Testis (tissue), 3 donors: ENCODE data around the gene ELOVL1. TPM values are rescaled to one million over a fixed set of nuclear protein-coding genes. Genes with fewer than 3 reads are reported as not detected.

Experiments used
- DNase-seq: peaks from one replicate; pipeline ENCODE4 v3.0.0-alpha.2; 2019
- H3K27ac ChIP-seq, 2 donors: fragments of 200-600 bp; sonication (generic); one replicate each; pipeline ENCODE4 v1.5.1; 2019
- H3K27me3 ChIP-seq: fragments of 200-600 bp; sonication (generic); one replicate; pipeline ENCODE4 v1.5.1; 2019
- H3K36me3 ChIP-seq: fragments of 200-600 bp; sonication (generic); one replicate; pipeline ENCODE4 v1.5.1; 2017; ENCODE audit warnings: low read depth; ENCODE audit errors: missing control alignments
- H3K4me1 ChIP-seq: fragments of 200-600 bp; sonication (generic); one replicate; pipeline ENCODE4 v1.5.1; 2019
- H3K4me3 ChIP-seq, 2 donors: fragments of 200-600 bp; sonication (generic); one replicate each; pipeline ENCODE4 v1.5.1; 2017 to 2019
- H3K9me3 ChIP-seq: fragments of 200-600 bp; sonication (generic); one replicate; pipeline ENCODE4 v1.5.1; 2017
- POLR2A ChIP-seq: fragments of 450-650 bp; IDR thresholded peaks from one replicate; pipeline ENCODE4 v1.6.1; 2017; ENCODE audit warnings: antibody characterized with exemption, mild to moderate bottlenecking, moderate library complexity
- WGBS, 2 donors: methylation state at CpG; one replicate each; pipeline ENCODE4 v1.1.5; 2018; 5-methylcytosine and 5-hydroxymethylcytosine counted together
- intact Hi-C: fragments of 100-400 bp; cut with DNase I; formaldehyde crosslinking; loops from one replicate; pipeline ENCODE4 v1.15.1; 2023; ENCODE audit warnings: low total_unique reads
- polyA plus RNA-seq: library from polyadenylated mRNA; stranded (reverse); fragments of 350-450 nt; fragmentation: Illumina TruSeq; extraction: RNeasy Lipid Tissue Mini Kit (QIAGEN cat#74804); gene quantifications from one replicate; pipeline ENCODE4 v1.2.3, GENCODE V29; 2014; ENCODE audit warnings: low read depth, low replicate concordance; ENCODE audit not compliant: insufficient read depth
- total RNA-seq, 2 donors: library from RNA; depleted of rRNA; stranded (reverse); fragments of >200 nt; gene quantifications; one replicate each; pipeline ENCODE4 v1.2.3, GENCODE V29; 2016
- TF ChIP-seq, protein P1 (sequence below), 3 experiments: fragments of 450-650 bp in 2 of 3; fragments of 200-600 bp in 1 of 3; sonication (generic) in 1 of 3; IDR thresholded peaks; one replicate each; pipeline ENCODE4 v1.5.1; 2016 to 2019; ENCODE audit warnings: antibody characterized with exemption in 3 of 3, mild to moderate bottlenecking in 2 of 3, moderate library complexity in 1 of 3

ELOVL1 gene
- total and polyA plus RNA-seq, 3 donors from 2014 or later = 30.6 to 51.5 (median 40.1) TPM

GRCh38 chr1:43358746-43359693 is 8.8 kb downstream of the ELOVL1 start, which contains the start of gene CDC20:
TSS of gene CDC20 (plus strand) at chr1:43358981. CDS start at chr1:43359216, 235 bp downstream.
- TF ChIP-seq POLR2A = no peak
- TF ChIP-seq, protein P1, sequence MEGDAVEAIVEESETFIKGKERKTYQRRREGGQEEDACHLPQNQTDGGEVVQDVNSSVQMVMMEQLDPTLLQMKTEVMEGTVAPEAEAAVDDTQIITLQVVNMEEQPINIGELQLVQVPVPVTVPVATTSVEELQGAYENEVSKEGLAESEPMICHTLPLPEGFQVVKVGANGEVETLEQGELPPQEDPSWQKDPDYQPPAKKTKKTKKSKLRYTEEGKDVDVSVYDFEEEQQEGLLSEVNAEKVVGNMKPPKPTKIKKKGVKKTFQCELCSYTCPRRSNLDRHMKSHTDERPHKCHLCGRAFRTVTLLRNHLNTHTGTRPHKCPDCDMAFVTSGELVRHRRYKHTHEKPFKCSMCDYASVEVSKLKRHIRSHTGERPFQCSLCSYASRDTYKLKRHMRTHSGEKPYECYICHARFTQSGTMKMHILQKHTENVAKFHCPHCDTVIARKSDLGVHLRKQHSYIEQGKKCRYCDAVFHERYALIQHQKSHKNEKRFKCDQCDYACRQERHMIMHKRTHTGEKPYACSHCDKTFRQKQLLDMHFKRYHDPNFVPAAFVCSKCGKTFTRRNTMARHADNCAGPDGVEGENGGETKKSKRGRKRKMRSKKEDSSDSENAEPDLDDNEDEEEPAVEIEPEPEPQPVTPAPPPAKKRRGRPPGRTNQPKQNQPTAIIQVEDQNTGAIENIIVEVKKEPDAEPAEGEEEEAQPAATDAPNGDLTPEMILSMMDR (IDR thresholded peaks at IDR 0.05) = no peak
- WGBS, 2 donors = 1 to 2% methylated on average over 24 to 54 of the region's 59 CpGs
- H3K27ac ChIP-seq = peak within 1 kb of the TSS; percentile 69 to 84
- no peaks in the 10 kb centered on the region for H3K9me3 ChIP-seq
- intact Hi-C loops = no loop called here
- H3K36me3 ChIP-seq = no peaks in the 10 kb centered on the region
- H3K4me1 ChIP-seq = no peaks in the 10 kb centered on the region
- no peaks in the 10 kb centered on the region for H3K27me3 ChIP-seq
- H3K4me3 ChIP-seq = peak within 1 kb of the TSS; percentile 69 to 74
- peak; percentile 99 for DNase-seq

DNA sequence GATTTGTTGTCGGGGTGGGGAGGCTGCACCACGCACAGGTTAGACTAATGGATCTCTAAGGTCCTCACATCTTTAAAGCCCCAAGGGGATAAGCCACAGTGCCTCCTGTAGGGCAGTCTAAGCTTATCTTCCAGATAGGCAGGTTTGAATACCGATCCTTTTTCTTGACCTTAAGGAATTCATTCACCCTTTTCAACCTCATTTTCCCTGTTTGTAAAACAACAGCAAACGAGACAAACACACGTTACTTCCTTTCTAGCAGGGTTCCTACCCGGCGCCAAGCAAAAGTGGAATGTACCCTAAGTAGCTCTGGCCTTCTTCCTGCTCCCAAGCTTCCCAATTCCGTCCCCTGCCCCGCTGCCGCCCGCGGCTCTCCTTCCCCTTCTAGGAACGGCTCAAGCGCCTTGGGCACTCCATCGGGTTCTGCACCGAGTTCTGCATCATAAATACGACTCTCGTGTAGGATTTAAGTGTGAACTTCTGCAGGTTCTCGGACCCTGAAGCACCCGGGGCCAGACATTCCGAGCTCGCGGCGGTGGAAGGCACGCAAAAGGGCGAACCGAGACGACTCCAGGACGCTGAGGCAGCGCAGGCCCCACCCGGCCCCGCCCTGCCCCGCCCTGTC is 9.6 kb downstream of the ELOVL1 start:
- Histone ChIP-seq H3K9me3 (no peaks in the 10 kb centered on the region), H3K36me3 (no peaks in the 10 kb centered on the region), H3K27me3 (no peaks in the 10 kb centered on the region), H3K27ac (peak overlapping the region; percentile 69 to 84), H3K4me3 (peak overlapping the region; percentile 69 to 74), H3K4me1 (no peaks in the 10 kb centered on the region)
- WGBS, 2 donors = 1% methylated on average over 18 to 23 of the region's 33 CpGs
- intact Hi-C loops = no loop called here
- TF ChIP-seq, protein P1 (IDR thresholded peaks at IDR 0.05) = peak in 1 of 3 experiments; percentile 6
- no peak for TF ChIP-seq POLR2A
- DNase-seq = no peak

- Histone ChIP-seq H3K27ac (no peak overlapping the region), H3K27me3 (no peaks in the 10 kb centered on the region), H3K4me3 (no peak overlapping the region), H3K4me1 (no peaks in the 10 kb centered on the region), H3K9me3 (no peaks in the 10 kb centered on the region), H3K36me3 (no peaks in the 10 kb centered on the region)
- TF ChIP-seq, protein P1 (IDR thresholded peaks at IDR 0.05) = no peak
- no peak for TF ChIP-seq POLR2A
- no peak for DNase-seq
- 70 to 73% methylated on average over 4 of the region's 4 CpGs for WGBS, 2 donors
- intact Hi-C loops = no loop called here
Observed at GRCh38 chr1:43357251-43357650, 10.6 kb downstream of the ELOVL1 start.

- H3K36me3 ChIP-seq = no peaks in the 10 kb centered on the region
- DNase-seq = no peak
- WGBS, 2 donors = 93 to 97% methylated on average over 2 of the region's 2 CpGs
- no peaks in the 10 kb centered on the region for H3K27me3 ChIP-seq
- intact Hi-C loops = no loop called here
- no peaks in the 10 kb centered on the region for H3K4me1 ChIP-seq
- H3K9me3 ChIP-seq = no peaks in the 10 kb centered on the region
- TF ChIP-seq, protein P1 (IDR thresholded peaks at IDR 0.05) = no peak
- TF ChIP-seq POLR2A = no peak
- no peak overlapping the region for H3K4me3 ChIP-seq
- no peak overlapping the region for H3K27ac ChIP-seq
Observed at GRCh38 chr1:43354936-43355335, 12.9 kb downstream of the ELOVL1 start.
